HEK293 (cell line): ENCODE measurements around the gene RPP25L.

Source experiments
- CTCF ChIA-PET: fragments of 350-600 bp; formaldehyde crosslinking; extraction: SDS; loops from one replicate; lab custom pipeline; 2021; ENCODE audit warnings: antibody characterized with exemption; lab: Yijun Ruan, JAX
- POLR2A ChIA-PET: fragments of 300-600 bp; formaldehyde crosslinking; extraction: SDS; loops from one replicate; lab custom pipeline; 2020; ENCODE audit warnings: antibody characterized with exemption, inconsistent platforms; lab: Yijun Ruan, JAX
- H3K27ac ChIP-seq: fragments of 200-500 bp; sonication (Bioruptor generic); 2 replicates; pipeline ENCODE4 v1.5.1; 2014; ENCODE audit warnings: low read depth, low read length, control low read depth, inconsistent platforms; ENCODE audit errors: extremely low read depth
- H3K36me3 ChIP-seq, 2 experiments: fragments of 200-500 bp in 1 of 2; sonication (Bioruptor generic) in 1 of 2; 1 replicate in 1 of 2; 2 replicates in 1 of 2; pipeline ENCODE4 v1.5.1; 2014 to 2017; ENCODE audit warnings: inconsistent platforms in 2 of 2, low read length in 2 of 2; ENCODE audit not compliant: control insufficient read depth in 2 of 2, insufficient read depth in 1 of 2
- H3K4me1 ChIP-seq: fragments of 200-500 bp; sonication (Bioruptor generic); 2 replicates; pipeline ENCODE4 v1.5.1; 2014; ENCODE audit warnings: mild to moderate bottlenecking, low read length, inconsistent platforms; ENCODE audit not compliant: control insufficient read depth, insufficient read depth
- H3K4me3 ChIP-seq: 2 replicates; pipeline ENCODE4 v1.5.1; 2011; ENCODE audit warnings: low read depth, mild to moderate bottlenecking, control low read depth, low read length, moderate library complexity
- H3K9me3 ChIP-seq: fragments of 200-500 bp; sonication (Bioruptor generic); 2 replicates; pipeline ENCODE4 v1.5.1; 2014; ENCODE audit warnings: low read depth, low read length, inconsistent platforms; ENCODE audit not compliant: control insufficient read depth, insufficient read depth
- GLIS2 ChIP-seq: fragments of 450-650 bp; formaldehyde crosslinking; IDR thresholded peaks from 2 replicates; pipeline ENCODE4 v1.5.1; 2016; ENCODE audit warnings: missing biosample characterization, missing genetic modification characterization
- PATZ1 ChIP-seq: fragments of 450-650 bp; formaldehyde crosslinking; IDR thresholded peaks from 2 replicates; pipeline ENCODE4 v1.5.1; 2016; ENCODE audit warnings: missing biosample characterization, missing genetic modification characterization
- PRDM2 ChIP-seq: fragments of 450-650 bp; formaldehyde crosslinking; IDR thresholded peaks from 2 replicates; pipeline ENCODE4 v1.5.1; 2016; ENCODE audit warnings: missing biosample characterization, missing genetic modification characterization, borderline replicate concordance
- YY2 ChIP-seq: fragments of 450-650 bp; formaldehyde crosslinking; IDR thresholded peaks from 2 replicates; pipeline ENCODE4 v1.5.1; 2016; ENCODE audit warnings: missing biosample characterization, missing genetic modification characterization
- ZBTB6 ChIP-seq: fragments of 450-650 bp; formaldehyde crosslinking; IDR thresholded peaks from 2 replicates; pipeline ENCODE4 v1.5.1; 2017; ENCODE audit warnings: missing biosample characterization, missing genetic modification characterization
- ZBTB7A ChIP-seq: fragments of 450-650 bp; formaldehyde crosslinking; IDR thresholded peaks from 2 replicates; pipeline ENCODE4 v1.5.1; 2016; ENCODE audit warnings: low read depth, missing biosample characterization, missing genetic modification characterization
- ZFP69B ChIP-seq: fragments of 450-650 bp; formaldehyde crosslinking; IDR thresholded peaks from 2 replicates; pipeline ENCODE4 v1.5.1; 2016; ENCODE audit warnings: missing biosample characterization, missing genetic modification characterization
- ZIC2 ChIP-seq: fragments of 450-650 bp; formaldehyde crosslinking; IDR thresholded peaks from 2 replicates; pipeline ENCODE4 v1.5.1; 2016; ENCODE audit warnings: missing biosample characterization, missing genetic modification characterization
- ZNF140 ChIP-seq: fragments of 450-650 bp; formaldehyde crosslinking; IDR thresholded peaks from 2 replicates; pipeline ENCODE4 v1.5.1; 2016; ENCODE audit warnings: missing biosample characterization, missing genetic modification characterization
- ZNF18 ChIP-seq: fragments of 450-650 bp; formaldehyde crosslinking; IDR thresholded peaks from 2 replicates; pipeline ENCODE4 v1.5.1; 2016; ENCODE audit warnings: missing biosample characterization, missing genetic modification characterization
- ZNF26 ChIP-seq: fragments of 450-650 bp; formaldehyde crosslinking; IDR thresholded peaks from 2 replicates; pipeline ENCODE4 v1.5.1; 2016; ENCODE audit warnings: missing biosample characterization, missing genetic modification characterization
- ZNF324 ChIP-seq: fragments of 450-650 bp; formaldehyde crosslinking; IDR thresholded peaks from 2 replicates; pipeline ENCODE4 v1.5.1; 2016; ENCODE audit warnings: missing biosample characterization, missing genetic modification characterization
- ZNF362 ChIP-seq: fragments of 450-650 bp; formaldehyde crosslinking; IDR thresholded peaks from 2 replicates; pipeline ENCODE4 v1.5.1; 2016; ENCODE audit warnings: missing biosample characterization, missing genetic modification characterization
- ZNF473 ChIP-seq: fragments of 450-650 bp; formaldehyde crosslinking; IDR thresholded peaks from 2 replicates; pipeline ENCODE4 v1.5.1; 2017; ENCODE audit warnings: missing biosample characterization, missing genetic modification characterization
- ZNF529 ChIP-seq: fragments of 450-650 bp; formaldehyde crosslinking; IDR thresholded peaks from 2 replicates; pipeline ENCODE4 v1.5.1; 2017; ENCODE audit warnings: missing genetic modification characterization, missing biosample characterization; ENCODE audit not compliant: insufficient replicate concordance
- ZNF530 ChIP-seq: fragments of 450-650 bp; formaldehyde crosslinking; IDR thresholded peaks from 2 replicates; pipeline ENCODE4 v1.5.1; 2016; ENCODE audit warnings: low read depth, missing biosample characterization, missing genetic modification characterization
- ZNF580 ChIP-seq: fragments of 450-650 bp; formaldehyde crosslinking; IDR thresholded peaks from 2 replicates; pipeline ENCODE4 v1.5.1; 2016; ENCODE audit warnings: missing biosample characterization, missing genetic modification characterization
- ZNF654 ChIP-seq: fragments of 450-650 bp; formaldehyde crosslinking; IDR thresholded peaks from 2 replicates; pipeline ENCODE4 v1.5.1; 2016; ENCODE audit warnings: low read depth, missing biosample characterization, missing genetic modification characterization
- ZNF843 ChIP-seq: fragments of 450-650 bp; formaldehyde crosslinking; IDR thresholded peaks from 2 replicates; pipeline ENCODE4 v1.5.1; 2016; ENCODE audit warnings: missing biosample characterization, missing genetic modification characterization

Gene RPP25L

GRCh38 chr9:34589636-34590380 is 22.1 kb downstream of the RPP25L start, which contains the start of gene CNTFR (continued):
- 0 out of 2 replicates have a peak, but pooled peaks have one; percentile 26 for TF ChIP-seq PATZ1 (tag by site-specific recombination)
- TF ChIP-seq ZBTB7A (tag by site-specific recombination) = 0 out of 2 replicates have a peak, but pooled peaks have one; percentile 54
- TF ChIP-seq ZNF473 (tag by site-specific recombination) = no peak
- no peak for TF ChIP-seq ZNF324 (tag by site-specific recombination)
- no peak for TF ChIP-seq ZNF140 (tag by site-specific recombination)

- CTCF ChIA-PET = interaction anchor here (0.6 to 2.1 kb wide), 4 partner anchors 40 to 153 kb away, joined by 3 to 23 read pairs (median 4); no protein-coding TSS in a partner anchor
- TF ChIP-seq ZBTB6 (tag by site-specific recombination) = no peak
- TF ChIP-seq GLIS2 (tag by site-specific recombination) = peak; percentile 40
- TF ChIP-seq ZIC2 (tag by site-specific recombination) = peak; percentile 28; the same call in 1 of the 2 replicates
- no peak for TF ChIP-seq ZNF530
- no peak for TF ChIP-seq ZNF529
- no peak for TF ChIP-seq ZNF654 (tag by site-specific recombination)
- TF ChIP-seq ZFP69B = no peak
- TF ChIP-seq ZNF580 = no peak
- TF ChIP-seq ZNF362 (tag by site-specific recombination) = no peak
- TF ChIP-seq ZNF18 = no peak
- TF ChIP-seq PRDM2 (tag by site-specific recombination) = no peak
- TF ChIP-seq ZNF843 (tag by site-specific recombination) = no peak
- no peak for TF ChIP-seq ZNF26 (tag by site-specific recombination)
- TF ChIP-seq YY2 (tag by site-specific recombination) = no peak
Measured at GRCh38 chr9:34588671-34589635, 22.9 kb downstream of the RPP25L start.

More at GRCh38 chr9:34588671-34589635, 22.9 kb downstream of the RPP25L start:
- peak overlapping the region; percentile 44 for H3K4me3 ChIP-seq
- no peaks in the 10 kb centered on the region for H3K9me3 ChIP-seq
- no peaks in the 10 kb centered on the region for H3K4me1 ChIP-seq
- H3K36me3 ChIP-seq = no peaks in the 10 kb centered on the region
- no peak overlapping the region; the same call in 1 of the 2 replicates for H3K27ac ChIP-seq
- POLR2A ChIA-PET = interaction anchor here (0.6 kb wide), 1 partner anchor 11 kb away, joined by 3 read pairs; no protein-coding TSS in a partner anchor
